OCI-M2 (cell line): ENCODE data around the gene HMGCS2.

Experiments used
- DNase-seq: peaks from one replicate; lab custom pipeline; 2025; ENCODE audit not compliant: unreplicated experiment; lab: John Stamatoyannopoulos, UW

Gene HMGCS2

DNA sequence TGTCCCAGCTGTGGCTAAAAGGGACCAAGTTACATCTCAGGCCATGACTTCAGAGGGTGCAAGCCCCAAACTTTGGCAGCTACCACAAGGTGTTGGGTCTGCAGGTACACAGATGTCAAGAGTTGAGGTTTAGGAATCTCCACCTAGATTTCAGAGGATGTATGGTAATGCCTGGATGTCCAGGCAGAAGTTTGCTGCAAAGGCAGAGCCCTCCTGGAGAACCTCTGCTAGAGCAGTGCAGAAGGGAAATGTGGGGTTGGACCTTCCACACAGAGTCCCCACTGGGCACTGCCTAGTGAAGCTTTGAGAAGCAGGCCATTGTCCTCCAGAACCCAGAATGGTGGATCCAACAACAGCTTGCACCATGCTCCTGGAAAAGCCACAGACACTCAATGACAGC lies 67.0 kb downstream of the HMGCS2 start:
- DNase-seq, result no peak

- DNase-seq, result no peak
These were observed 68.4 kb downstream of the HMGCS2 start for GRCh38 chr1:119700326-119700725.
